Measurements from ENCODE around the gene HTT-AS. TPM values are rescaled to one million over a fixed set of nuclear protein-coding genes. Genes with fewer than 3 reads are reported as not detected.

The HTT-AS gene
- total RNA-seq, result not detected

GRCh38 chr4:3074078-3074845 lies at the start of gene HTT-AS, which contains the start of gene HTT:
HTT-AS (minus strand) TSS chr4:3074538.
HTT (plus strand) TSS chr4:3074681; CDS start chr4:3074826, 145 bp downstream.
- H3K9me3 ChIP-seq, result no peaks in the 10 kb centered on the region
- intact Hi-C loops (cut with DNase I), result no loop called here
- TF ChIP-seq POLR2A (IDR thresholded peaks at IDR 0.05; ENCODE audit: low read depth) (peak; percentile 56), CTCF (IDR thresholded peaks at IDR 0.05) (peak in 1 of 3 experiments; percentile 19), POLR2AphosphoS5 (IDR thresholded peaks at IDR 0.05) (peak; percentile 72 to 88), EP300 (IDR thresholded peaks at IDR 0.05) (no peak)

GRCh38 chr4:3123181-3123671 lies 48.9 kb upstream of the HTT-AS start:
- H3K9me3 ChIP-seq, result no peaks in the 10 kb centered on the region
- H3K4me3 ChIP-seq, result no peak overlapping the region
- no peaks in the 10 kb centered on the region for H3K27me3 ChIP-seq
- H3K27ac ChIP-seq (replicated peaks in 1 of 4), result peak overlapping the region; percentile 78 to 86 (median 82)
- no peak for DNase-seq (ENCODE audit: extremely low spot score)
- 40% methylated on average over 3 of the region's 3 CpGs for WGBS
- TF ChIP-seq POLR2A (IDR thresholded peaks at IDR 0.05; ENCODE audit: low read depth) (no peak), EP300 (IDR thresholded peaks at IDR 0.05) (no peak), POLR2AphosphoS5 (IDR thresholded peaks at IDR 0.05) (no peak), CTCF (IDR thresholded peaks at IDR 0.05) (no peak)
- intact Hi-C loops (cut with DNase I), result loop anchor here (2.0 kb wide), 1 partner anchor 14 kb away; no protein-coding TSS in a partner anchor
- peaks cover 27 to 63% (median 59%) of the 10 kb centered on the region in 4 donors for H3K4me1 ChIP-seq
- peaks cover 16 to 52% (median 24%) of the 10 kb centered on the region in 4 donors for H3K36me3 ChIP-seq

More at GRCh38 chr4:3074078-3074845, at the start of gene HTT-AS, which contains the start of gene HTT:
- Histone ChIP-seq H3K27ac (replicated peaks in 1 of 4) (peak within 1 kb of the TSS; percentile 86 to 92 (median 90)), H3K36me3 (no peaks in the 10 kb centered on the region), H3K27me3 (peaks cover 0 to 4% (median 0%) of the 10 kb centered on the region in 4 donors), H3K4me1 (peaks cover 23 to 52% (median 36%) of the 10 kb centered on the region in 4 donors), H3K4me3 (peak within 1 kb of the TSS; percentile 70 to 90 (median 83))
- peak; percentile 99 for DNase-seq (ENCODE audit: extremely low spot score)
- WGBS, result no CpG with 5 or more reads among the region's 81 CpGs

GRCh38 chr4:3122081-3122563 lies 47.8 kb upstream of the HTT-AS start:
- intact Hi-C loops (cut with DNase I), result loop anchor here (2.0 kb wide), 1 partner anchor 13 kb away; no protein-coding TSS in a partner anchor
- DNase-seq (ENCODE audit: extremely low spot score), result no peak
- Histone ChIP-seq H3K9me3 (no peaks in the 10 kb centered on the region), H3K27ac (replicated peaks in 1 of 4) (peak overlapping the region; percentile 78 to 86 (median 82)), H3K27me3 (no peaks in the 10 kb centered on the region), H3K36me3 (peaks cover 6 to 41% (median 15%) of the 10 kb centered on the region in 4 donors), H3K4me1 (peaks cover 32 to 71% (median 66%) of the 10 kb centered on the region in 4 donors), H3K4me3 (no peak overlapping the region)
- WGBS, result 27% methylated on average over 8 of the region's 9 CpGs
- TF ChIP-seq EP300 (IDR thresholded peaks at IDR 0.05) (no peak), POLR2AphosphoS5 (IDR thresholded peaks at IDR 0.05) (peak in 1 of 2 donors; percentile 55)

- peaks cover 37 to 76% (median 72%) of the 10 kb centered on the region in 4 donors for H3K4me1 ChIP-seq
- H3K36me3 ChIP-seq, result peaks cover 1 to 38% (median 11%) of the 10 kb centered on the region in 4 donors
These were observed 47.3 kb upstream of the HTT-AS start for GRCh38 chr4:3121596-3121995.

More at GRCh38 chr4:3121596-3121995, 47.3 kb upstream of the HTT-AS start:
- Histone ChIP-seq H3K4me3 (no peak overlapping the region), H3K9me3 (no peaks in the 10 kb centered on the region), H3K27ac (replicated peaks in 1 of 4) (peak overlapping the region; percentile 78 to 86 (median 82)), H3K27me3 (no peaks in the 10 kb centered on the region)
- WGBS, result 91% methylated on average over 2 of the region's 2 CpGs
- intact Hi-C loops (cut with DNase I), result no loop called here
- no peak for DNase-seq (ENCODE audit: extremely low spot score)
- TF ChIP-seq POLR2A (IDR thresholded peaks at IDR 0.05; ENCODE audit: low read depth) (no peak), CTCF (IDR thresholded peaks at IDR 0.05) (no peak), EP300 (IDR thresholded peaks at IDR 0.05) (no peak), POLR2AphosphoS5 (IDR thresholded peaks at IDR 0.05) (no peak)

All from esophagus muscularis mucosa (tissue), 4 donors.